HFFc6 (cell line): Measurements from ENCODE around the gene TMEM98. TPM values are rescaled to one million over a fixed set of nuclear protein-coding genes. Genes with fewer than 3 reads are reported as not detected.
A peak's percentile ranks its signal among the peaks of the same experiment; 100 is the strongest.

Experiments used
- DNase-seq: peaks from one replicate; pipeline ENCODE4 v3.0.0-alpha.2; 2018
- H3K27ac Mint-ChIP-seq: 2 replicates; pipeline ENCODE4 v1.8.0; 2020; ENCODE audit warnings: mild to moderate bottlenecking, mixed read lengths
- H3K27me3 Mint-ChIP-seq: 2 replicates; pipeline ENCODE4 v1.8.0; 2021; ENCODE audit warnings: mild to moderate bottlenecking, moderate library complexity, mixed read lengths; ENCODE audit not compliant: insufficient read depth
- H3K36me3 Mint-ChIP-seq: 2 replicates; pipeline ENCODE4 v1.8.0; 2021; ENCODE audit warnings: low read depth, mixed read lengths
- H3K4me1 Mint-ChIP-seq: 2 replicates; pipeline ENCODE4 v1.8.0; 2020; ENCODE audit warnings: low read depth, mixed read lengths
- H3K4me3 Mint-ChIP-seq: 2 replicates; pipeline ENCODE4 v1.8.0; 2020; ENCODE audit warnings: mild to moderate bottlenecking, moderate library complexity, mixed read lengths
- H3K9me3 Mint-ChIP-seq: 2 replicates; pipeline ENCODE4 v1.8.0; 2020; ENCODE audit warnings: mild to moderate bottlenecking, mixed read lengths
- CTCF ChIP-seq: fragments of 200-600 bp; sonication (generic); IDR thresholded peaks from 2 replicates; pipeline ENCODE4 v1.5.0; 2021; ENCODE audit warnings: antibody characterized with exemption, mild to moderate bottlenecking
- total RNA-seq, 6 experiments: library from RNA; stranded (reverse); fragmentation: NEBNext Ultra II Directional; extraction: Animal tissue kit (Norgen Biotek cat#: 25700); gene quantifications; 2 replicates in 1 of 6; 3 replicates in 5 of 6; pipeline ENCODE4 v1.2.3, GENCODE V29; 2021

TMEM98 gene
- total RNA-seq, 6 experiments from 2014 or later, result 34.4 to 66.9 (median 38.5) TPM

GRCh38 chr17:32901743-32902142 lies 26.2 kb upstream of the TMEM98 start:
- H3K27ac Mint-ChIP-seq, result no peak overlapping the region
- no peaks in the 10 kb centered on the region for H3K27me3 Mint-ChIP-seq

GRCh38 chr17:32903774-32904673 lies 23.9 kb upstream of the TMEM98 start:
- no peak overlapping the region for H3K4me3 Mint-ChIP-seq
- no peak overlapping the region for H3K27ac Mint-ChIP-seq

More at GRCh38 chr17:32901743-32902142, 26.2 kb upstream of the TMEM98 start:
- Mint-ChIP-seq H3K4me3 (no peak overlapping the region), H3K36me3 (no peaks in the 10 kb centered on the region), H3K9me3 (peaks cover 4% of the 10 kb centered on the region; the same call in 1 of the 2 replicates), H3K4me1 (no peaks in the 10 kb centered on the region)
- TF ChIP-seq CTCF, result no peak
- DNase-seq, result no peak

GRCh38 chr17:32904891-32905290 lies 23.1 kb upstream of the TMEM98 start:
- Mint-ChIP-seq H3K27ac (no peak overlapping the region), H3K9me3 (peaks cover 4% of the 10 kb centered on the region; the same call in 1 of the 2 replicates), H3K36me3 (no peaks in the 10 kb centered on the region), H3K27me3 (no peaks in the 10 kb centered on the region), H3K4me3 (no peak overlapping the region), H3K4me1 (peaks cover 5% of the 10 kb centered on the region; the same call in 1 of the 2 replicates)
- no peak for DNase-seq
- no peak for TF ChIP-seq CTCF

More at GRCh38 chr17:32903774-32904673, 23.9 kb upstream of the TMEM98 start:
- H3K27me3 Mint-ChIP-seq, result no peaks in the 10 kb centered on the region
- no peak for DNase-seq
- H3K4me1 Mint-ChIP-seq, result no peaks in the 10 kb centered on the region
- no peaks in the 10 kb centered on the region for H3K36me3 Mint-ChIP-seq
- peaks cover 4% of the 10 kb centered on the region; the same call in 1 of the 2 replicates for H3K9me3 Mint-ChIP-seq
- no peak for TF ChIP-seq CTCF

GRCh38 chr17:32907583-32907982 lies 20.4 kb upstream of the TMEM98 start:
- Mint-ChIP-seq H3K36me3 (no peaks in the 10 kb centered on the region), H3K4me3 (no peak overlapping the region), H3K27me3 (no peaks in the 10 kb centered on the region), H3K27ac (no peak overlapping the region), H3K4me1 (peaks cover 15% of the 10 kb centered on the region), H3K9me3 (no peaks in the 10 kb centered on the region)
- TF ChIP-seq CTCF, result no peak
- DNase-seq, result no peak

- no peaks in the 10 kb centered on the region for H3K9me3 Mint-ChIP-seq
- no peaks in the 10 kb centered on the region for H3K36me3 Mint-ChIP-seq
- peak; percentile 86 for TF ChIP-seq CTCF
- H3K4me1 Mint-ChIP-seq, result peaks cover 15% of the 10 kb centered on the region
- H3K27me3 Mint-ChIP-seq, result peaks cover 2% of the 10 kb centered on the region; the same call in 1 of the 2 replicates
- peak; percentile 88 for DNase-seq
- H3K4me3 Mint-ChIP-seq, result no peak overlapping the region
- H3K27ac Mint-ChIP-seq, result no peak overlapping the region; the same call in 1 of the 2 replicates
Measured at GRCh38 chr17:32909787-32910369, 18.1 kb upstream of the TMEM98 start.
